CD4-positive, alpha-beta T cell treated with Interleukin-17A for 4 hours (primary cell): Measurements from ENCODE around the gene MMP17.

Experiments used
- DNase-seq: peaks from one replicate; pipeline ENCODE4 v3.0.0-alpha.2; 2020; ENCODE audit warnings: mixed read lengths

Gene MMP17

GRCh38 chr12:131896080-131896810 is 68.1 kb downstream of the MMP17 start:
- peak; percentile 75 for DNase-seq

GRCh38 chr12:131896811-131897270 is 68.6 kb downstream of the MMP17 start:
- no peak for DNase-seq

GRCh38 chr12:131897276-131897675 is 69.1 kb downstream of the MMP17 start:
- no peak for DNase-seq

GRCh38 chr12:131897875-131898274 is 69.7 kb downstream of the MMP17 start:
- no peak for DNase-seq

- no peak for DNase-seq
These were observed 72.2 kb downstream of the MMP17 start for GRCh38 chr12:131900397-131900796.
